ENCODE results near the gene RANBP9.

Gene RANBP9

DNA sequence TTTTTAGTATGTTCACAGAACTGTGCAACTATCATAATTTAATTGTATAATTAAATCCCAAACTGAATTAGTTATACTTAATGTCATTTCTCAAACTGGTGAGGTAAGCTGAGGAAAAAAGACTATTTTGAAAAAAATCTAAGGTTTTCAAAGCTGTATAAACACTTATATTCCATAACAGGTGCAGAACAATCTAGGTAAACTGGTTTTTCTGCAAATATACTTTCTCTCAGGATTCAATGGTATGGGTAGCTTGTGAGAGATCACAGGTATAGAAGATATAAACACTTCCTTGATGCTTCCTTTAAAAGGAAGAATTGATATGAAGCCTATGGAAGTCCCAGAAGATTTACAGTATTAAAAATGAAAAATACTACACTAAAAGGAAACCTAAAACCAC, 62.8 kb downstream of the RANBP9 start:
- no peak for DNase-seq (ENCODE audit: low read depth)

DNA sequence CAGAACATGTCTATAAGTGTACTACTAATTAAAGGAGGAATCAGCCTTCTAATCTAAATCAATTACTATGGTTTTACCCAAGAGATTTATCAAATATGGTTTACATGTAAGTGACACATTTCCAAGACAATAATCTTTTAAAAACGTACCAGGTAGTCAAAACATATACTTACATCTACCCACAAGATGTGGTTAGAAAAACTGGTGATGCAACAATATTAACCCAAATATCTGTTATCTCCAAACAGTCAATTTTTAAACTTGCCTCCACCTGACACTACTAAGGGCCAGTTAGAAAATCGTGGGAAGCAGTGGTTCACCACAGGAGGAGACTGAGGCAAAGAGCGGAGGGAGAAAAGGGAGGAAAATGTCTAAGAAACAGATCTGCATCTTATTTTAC, 68.5 kb downstream of the RANBP9 start:
- DNase-seq (ENCODE audit: low read depth), result no peak

DNA sequence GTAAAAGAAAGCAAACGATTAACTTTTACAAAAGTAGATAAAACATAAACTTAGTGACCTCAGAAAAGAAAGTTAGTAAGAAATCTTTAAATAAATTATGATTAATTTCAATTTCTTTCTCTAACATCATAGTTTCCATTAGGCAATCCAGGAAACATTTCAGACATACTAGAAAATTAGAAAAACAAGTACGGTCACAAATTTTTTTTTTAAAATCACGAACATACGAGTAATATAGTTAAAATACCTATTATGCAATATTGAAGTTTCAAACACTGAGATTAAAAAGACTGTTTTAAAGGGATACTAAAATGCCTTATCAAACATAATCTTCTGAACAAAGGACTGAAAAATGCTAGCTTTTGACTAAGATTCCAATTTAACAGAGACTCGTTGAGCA, 70.3 kb downstream of the RANBP9 start:
- DNase-seq (ENCODE audit: low read depth), result no peak

DNA sequence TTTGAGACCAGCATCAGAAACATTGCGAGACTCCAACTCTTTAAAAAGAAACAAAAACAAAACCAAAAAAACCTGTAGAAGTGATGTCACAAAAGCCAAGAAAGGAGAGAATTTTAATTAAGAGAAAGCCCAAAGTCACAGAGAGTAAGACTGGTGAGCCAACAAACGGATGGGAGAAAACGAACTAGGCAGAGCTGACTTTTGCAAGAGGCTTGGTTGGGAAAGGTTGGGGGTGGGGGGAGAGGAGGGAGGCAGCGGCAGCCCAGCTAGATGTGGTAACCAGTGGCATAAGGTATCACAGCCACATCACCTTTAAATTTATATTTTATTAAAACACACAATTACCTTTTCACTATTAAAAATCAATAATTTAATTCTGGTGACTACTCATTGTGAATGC, 73.0 kb downstream of the RANBP9 start:
- DNase-seq (ENCODE audit: low read depth), result no peak

DNA sequence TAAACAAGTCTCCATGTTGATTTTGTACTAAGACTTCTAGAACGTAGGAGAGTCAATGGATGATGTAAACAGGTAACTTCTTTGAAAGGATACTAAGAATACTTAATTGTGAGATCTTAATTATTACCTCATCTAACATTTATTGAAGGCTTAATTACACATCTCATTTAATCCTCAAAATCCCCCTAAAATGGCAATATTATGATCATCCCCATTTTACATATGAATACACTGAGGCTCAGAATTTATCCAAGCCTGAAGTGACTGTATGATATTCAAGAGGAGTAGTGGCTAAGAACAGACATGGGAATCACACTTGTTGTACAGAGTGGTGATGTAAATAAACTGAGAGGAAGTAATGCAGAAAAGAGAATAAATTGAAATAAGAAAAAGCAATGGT, 73.6 kb downstream of the RANBP9 start:
- DNase-seq (ENCODE audit: low read depth), result no peak

DNA sequence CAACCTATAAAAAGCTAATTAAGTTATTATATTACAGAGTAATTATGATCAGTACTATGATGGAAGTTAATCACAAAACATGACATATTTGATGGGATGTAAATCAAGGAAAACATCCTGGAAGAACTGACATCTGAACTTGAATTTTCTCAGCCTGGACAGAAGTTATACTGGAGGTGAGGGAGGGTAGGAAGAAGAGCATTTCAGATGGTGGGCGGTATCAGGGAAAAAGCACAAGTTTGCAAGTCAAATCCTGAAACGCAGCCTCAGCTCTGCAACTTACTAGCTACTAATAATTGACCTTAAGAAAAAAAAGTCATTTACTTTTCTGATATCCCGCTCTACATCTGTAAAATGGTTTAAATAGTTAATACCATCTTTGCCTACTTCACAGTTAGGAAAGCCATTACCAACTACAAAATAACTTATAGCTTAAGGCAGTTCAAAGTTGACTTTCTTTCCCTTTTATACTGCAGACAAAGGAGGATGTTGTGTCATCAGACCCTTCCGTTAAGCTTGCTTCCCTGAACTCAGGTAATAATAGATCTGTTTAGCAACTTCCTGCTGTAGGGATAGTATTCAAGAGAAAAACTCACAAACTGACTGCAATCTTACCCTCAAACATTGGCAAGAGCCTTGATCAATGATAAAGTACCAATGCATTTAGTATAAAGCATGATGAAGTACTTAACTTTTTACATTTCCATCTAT, 75.5 kb downstream of the RANBP9 start:
- DNase-seq (ENCODE audit: low read depth), result no peak

DNA sequence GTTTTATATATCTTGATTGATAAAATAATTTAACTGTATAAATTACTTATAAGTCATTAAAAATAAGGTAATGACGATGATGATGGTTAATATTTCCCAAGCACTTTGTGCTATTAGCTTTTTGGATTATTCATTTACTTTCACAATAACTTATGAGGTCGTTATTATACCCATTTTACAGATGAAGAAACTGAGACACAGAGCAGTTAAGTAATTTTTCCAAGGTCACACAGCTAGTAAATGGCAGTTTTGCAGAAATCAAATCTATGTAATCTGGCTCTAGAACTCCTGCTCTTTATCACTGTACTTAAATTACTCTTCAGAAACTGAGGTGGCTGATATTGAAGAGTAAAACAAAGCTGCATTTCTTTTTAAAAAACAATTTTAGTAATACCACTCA, 78.3 kb downstream of the RANBP9 start:
- DNase-seq (ENCODE audit: low read depth), result no peak

DNA sequence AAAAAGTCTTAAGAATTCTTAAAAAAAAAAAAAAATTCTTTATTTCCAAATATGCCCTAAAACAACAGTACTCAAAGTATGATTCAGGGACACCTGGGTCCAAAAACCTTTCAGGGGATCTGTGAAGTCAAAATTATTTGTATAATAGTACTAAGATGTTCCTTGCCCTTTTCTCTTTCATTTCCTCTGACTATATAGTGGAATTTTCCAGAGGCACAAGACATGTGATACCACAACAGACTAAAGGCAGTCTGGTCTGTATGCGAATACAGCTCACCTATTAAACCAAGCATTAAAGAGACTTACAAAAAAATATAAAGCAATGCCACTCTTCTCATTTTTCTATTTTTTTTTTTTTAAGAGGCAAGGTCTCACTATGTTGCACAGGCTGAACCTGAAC, 81.1 kb downstream of the RANBP9 start:
- no peak for DNase-seq (ENCODE audit: low read depth)

DNA sequence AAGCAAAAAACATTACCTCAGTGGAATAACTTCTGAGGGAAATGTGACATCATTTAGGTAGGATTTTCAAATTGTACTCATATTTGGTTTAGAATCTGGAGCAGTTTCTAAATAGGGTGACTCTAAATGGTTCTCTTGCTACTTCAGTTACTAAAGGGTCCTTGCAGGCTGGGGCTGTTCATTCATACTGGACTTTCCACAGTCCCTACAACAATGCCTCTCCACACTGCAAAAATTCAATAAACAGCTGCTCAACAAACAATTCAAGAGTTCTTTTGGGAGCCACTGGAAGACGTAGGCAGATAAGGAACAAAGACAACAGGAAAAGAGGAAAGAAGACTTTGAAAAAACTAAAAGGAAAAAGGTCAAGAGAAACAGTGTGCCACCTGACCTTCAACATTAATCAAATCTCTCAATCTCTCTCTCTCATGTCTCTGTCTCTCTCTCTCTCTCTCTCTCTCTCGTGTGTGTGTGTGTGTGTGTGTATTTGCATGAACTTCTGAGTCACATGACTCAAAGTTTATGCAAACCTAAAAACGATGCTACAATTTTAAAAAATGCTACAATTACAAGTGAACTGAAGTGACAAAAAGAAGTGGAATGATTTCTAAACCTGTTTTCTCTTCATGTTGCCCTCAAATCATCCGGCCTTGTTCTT, 82.0 kb downstream of the RANBP9 start:
- DNase-seq (ENCODE audit: low read depth), result no peak

DNA sequence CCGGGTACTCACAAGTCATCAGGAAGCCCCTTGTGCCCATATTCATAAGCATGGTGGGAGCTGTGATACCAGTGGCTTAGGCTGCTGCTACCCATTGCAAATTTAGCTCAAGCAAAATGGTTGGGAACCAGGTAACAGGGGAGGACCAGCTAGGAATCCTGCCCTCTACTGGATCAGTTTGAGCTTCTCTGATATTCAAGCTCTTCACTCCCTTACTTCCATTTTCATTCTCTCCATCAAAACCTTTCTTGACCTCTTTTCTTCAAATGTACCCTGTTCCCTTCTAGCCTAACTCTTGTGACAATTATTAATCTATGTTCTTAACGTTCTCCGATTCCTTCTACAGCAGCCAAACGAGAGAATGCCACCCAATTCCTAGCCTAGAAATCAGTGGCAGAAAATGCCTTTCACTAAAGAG, 86.8 kb downstream of the RANBP9 start:
- no peak for DNase-seq (ENCODE audit: low read depth)

DNA sequence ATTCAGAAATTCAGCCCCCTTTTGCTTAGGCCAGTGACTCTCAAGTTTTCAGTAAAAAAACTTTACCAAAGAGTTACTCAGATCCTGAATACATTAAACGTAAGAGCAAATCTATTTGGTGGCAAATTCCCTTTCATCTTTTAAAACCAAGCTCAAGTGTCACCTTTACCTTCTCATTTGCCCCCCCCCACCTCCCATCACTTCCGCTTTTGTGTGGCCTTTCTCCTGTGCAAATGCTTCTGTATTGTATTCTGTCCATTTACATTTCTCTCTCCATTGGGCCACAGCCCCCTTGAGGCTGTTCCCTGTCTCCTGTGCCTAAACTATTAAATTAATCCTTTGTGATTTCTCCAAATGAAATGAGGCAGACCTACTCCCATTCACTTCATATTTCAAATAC, 94.6 kb downstream of the RANBP9 start:
- no peak for DNase-seq (ENCODE audit: low read depth)

DNA sequence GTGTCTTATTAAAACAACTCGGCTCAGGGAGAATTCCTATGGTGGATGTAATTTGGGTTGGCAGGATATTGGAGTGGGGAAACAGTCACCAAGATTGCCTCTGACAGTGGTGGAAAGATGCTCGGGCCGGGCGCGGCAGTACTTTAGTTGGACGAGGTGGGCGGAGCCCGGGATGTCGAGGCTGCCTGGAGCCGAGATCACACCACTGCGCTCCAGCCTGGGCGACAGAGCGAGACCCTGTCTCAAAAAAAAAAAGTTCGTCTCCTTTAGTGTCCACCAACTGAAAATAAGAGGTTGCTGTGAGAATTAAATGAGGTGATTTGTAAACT, 95.9 kb downstream of the RANBP9 start:
- DNase-seq (ENCODE audit: low read depth), result no peak

DNA sequence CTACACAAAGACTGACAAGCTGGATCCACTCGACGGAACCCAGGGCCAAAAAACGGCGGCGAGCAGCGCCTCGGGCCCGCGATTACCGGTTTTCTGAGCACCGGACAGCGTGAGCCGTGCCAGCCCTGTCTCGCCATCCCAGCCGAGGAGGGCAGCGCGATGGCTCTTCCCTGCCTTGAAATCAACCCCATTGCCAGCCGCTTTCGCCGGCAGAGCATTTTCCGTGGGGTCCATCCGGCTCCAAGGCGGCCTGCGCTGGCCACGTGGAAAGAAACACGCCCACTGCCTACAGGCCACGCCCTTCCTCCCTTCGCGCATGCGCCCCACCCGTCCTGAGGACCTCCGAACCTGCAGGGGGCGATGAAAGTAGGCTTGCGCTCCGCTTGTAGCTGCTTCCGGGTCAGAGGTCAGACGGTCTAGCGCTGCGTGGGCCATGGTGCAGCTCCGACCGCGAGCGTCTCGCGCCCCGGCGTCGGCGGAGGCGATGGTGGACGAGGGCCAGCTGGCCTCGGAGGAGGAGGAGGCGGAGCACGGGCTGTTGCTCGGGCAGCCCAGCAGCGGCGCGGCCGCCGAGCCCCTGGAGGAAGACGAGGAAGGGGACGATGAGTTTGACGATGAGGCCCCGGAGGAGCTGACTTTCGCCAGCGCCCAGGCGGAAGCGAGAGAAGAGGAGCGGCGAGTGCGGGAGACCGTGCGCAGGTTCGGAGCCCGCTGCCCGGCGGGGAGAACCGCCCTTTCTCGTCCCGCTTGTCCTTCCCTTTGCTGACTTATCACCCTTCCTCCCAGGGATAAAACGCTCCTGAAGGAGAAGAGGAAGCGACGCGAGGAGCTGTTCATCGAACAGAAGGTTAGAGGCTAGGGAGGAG, 96.5 kb downstream of the RANBP9 start, which contains the start of gene NOL7:
NOL7 (plus strand) TSS at position 410 of the 866 bp plus-strand sequence; CDS start at position 434, 24 bp downstream.
- DNase-seq (ENCODE audit: low read depth), result peak; percentile 95

DNA sequence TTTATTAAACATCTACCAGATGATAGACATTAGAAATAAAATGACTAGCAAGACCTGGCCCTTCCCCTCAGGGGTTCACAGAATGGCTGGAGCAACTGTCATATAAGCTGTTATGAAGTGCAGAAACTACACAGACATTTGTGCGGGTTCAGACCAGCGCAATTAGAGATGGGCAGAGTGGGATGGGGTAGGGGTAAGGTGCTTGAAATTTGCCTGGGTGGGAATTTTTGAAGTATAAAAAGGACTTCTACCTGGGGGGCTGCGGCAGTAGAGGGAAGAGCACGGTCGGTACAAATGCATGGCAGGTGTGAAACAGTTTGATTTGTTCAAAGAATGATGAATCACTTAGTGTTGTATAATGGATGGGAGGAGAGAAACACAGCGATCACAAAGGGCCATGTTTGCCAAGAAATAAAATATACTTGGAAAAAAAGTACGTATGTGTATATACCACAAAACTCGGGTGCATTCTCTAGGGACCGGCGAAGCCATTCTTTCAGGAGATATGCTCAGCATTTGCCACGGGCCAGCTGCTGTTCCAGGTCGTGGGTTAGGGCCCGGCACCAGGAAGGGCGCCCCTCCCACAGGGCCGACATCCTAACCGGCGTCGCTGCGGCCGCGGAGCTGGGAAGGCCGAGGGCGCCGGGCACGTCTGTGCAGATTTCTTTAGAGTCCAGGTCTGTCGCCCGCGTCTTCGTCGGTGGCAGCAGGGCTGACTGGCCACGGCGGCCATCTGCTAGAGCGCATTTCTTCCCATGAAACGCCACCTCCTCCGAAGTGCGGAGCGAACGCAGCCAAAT, 97.3 kb downstream of the RANBP9 start:
- no peak for DNase-seq (ENCODE audit: low read depth)

DNA sequence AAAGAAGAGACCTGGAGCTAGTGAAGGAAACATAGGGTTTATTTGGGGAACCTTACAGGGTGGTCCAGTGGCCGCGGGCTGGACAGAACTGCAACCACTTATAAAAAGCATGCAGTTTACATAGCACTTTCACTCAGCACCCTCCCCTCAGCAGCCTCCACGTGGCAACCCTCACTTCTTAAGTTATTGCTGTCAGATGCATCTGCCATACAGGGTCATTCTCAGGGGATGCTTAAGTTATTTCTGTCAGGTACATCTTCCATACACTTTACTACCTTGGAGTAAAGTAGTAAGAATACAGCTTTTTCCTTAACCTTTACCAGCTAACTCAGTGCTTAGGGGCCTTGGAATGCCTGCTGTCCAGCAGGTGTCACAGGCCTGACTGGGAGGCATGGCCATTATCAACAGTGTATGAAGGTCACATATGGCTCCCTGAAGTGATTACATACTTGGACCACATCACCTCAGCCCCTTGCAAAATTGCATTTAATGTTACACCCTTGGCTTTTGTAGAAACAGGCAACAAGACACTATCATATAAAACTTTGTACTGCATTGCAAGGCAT, 98.5 kb downstream of the RANBP9 start:
- DNase-seq (ENCODE audit: low read depth), result no peak

DNA sequence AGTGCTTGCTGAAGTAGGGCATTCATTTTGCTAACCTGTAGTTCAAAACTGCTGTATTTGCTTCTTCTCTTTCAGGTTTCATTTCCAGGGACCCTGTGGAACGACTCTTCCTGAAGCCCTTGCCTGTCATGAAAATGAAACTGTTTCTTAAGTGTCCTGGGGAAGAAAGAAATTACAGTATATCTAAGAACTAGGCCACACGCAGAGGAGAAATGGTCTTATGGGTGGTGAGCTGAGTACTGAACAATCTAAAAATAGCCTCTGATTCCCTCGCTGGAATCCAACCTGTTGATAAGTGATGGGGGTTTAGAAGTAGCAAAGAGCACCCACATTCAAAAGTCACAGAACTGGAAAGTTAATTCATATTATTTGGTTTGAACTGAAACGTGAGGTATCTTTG, 99.9 kb downstream of the RANBP9 start:
- DNase-seq (ENCODE audit: low read depth), result no peak

DNA sequence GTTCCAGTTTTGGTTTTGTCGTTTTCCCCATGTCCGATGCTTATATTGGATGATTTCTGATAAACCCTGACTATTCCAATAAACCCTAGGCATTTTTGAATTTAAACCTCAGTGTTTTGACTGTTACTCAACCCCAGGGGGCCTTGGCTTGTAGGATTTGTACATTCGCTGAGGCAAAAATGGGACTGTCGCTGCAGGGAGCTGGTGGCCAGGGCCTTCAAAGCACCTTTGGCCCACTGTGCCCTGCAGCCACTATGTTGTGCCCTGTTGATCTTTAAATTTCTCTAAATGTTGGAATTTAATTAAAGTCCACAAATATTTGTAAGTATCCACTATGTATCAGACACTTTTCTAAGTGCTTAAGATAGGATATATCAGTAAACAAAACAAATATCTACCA, 106.0 kb downstream of the RANBP9 start:
- no peak for DNase-seq (ENCODE audit: low read depth)

DNA sequence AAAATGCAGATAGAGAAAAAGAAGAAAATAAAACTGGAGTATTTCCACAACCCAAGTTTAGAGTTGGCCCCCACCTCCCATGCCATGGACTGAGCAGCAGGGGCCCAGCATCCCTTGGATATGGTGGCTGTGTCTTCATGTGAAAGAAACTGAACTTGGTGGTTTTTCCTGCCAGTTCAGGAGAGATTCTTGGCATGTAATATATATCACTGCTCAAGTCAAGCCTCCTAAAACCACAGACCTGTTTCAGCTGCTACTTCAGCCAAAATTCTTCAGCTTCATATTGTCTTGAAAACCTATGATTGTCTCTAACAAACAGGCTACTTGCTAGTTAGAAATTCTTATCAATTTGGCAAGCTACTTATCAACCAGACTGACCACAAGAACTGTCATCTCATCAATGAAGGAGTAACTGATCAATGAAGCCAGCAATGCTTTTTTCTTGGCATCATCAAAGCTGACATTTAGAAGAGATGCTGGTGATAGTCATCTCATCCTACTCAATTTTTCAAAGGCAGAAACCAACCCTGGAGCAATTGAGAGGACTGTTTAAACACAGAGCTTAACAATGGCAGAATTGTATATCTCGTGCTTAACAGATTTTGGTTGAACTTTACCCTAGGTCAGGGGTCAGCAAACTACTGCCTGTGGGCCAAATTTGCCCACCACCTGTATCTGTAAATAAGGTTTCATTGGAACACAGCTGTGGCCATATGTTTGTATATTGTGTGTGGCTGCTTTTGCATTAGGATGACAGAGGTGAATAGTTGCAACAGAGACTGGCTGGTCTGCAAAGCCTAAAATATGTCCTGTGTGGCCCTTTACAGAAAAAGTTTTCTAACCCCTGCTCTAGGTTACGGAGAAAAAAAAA, 106.9 kb downstream of the RANBP9 start:
- DNase-seq (ENCODE audit: low read depth), result no peak

DNA sequence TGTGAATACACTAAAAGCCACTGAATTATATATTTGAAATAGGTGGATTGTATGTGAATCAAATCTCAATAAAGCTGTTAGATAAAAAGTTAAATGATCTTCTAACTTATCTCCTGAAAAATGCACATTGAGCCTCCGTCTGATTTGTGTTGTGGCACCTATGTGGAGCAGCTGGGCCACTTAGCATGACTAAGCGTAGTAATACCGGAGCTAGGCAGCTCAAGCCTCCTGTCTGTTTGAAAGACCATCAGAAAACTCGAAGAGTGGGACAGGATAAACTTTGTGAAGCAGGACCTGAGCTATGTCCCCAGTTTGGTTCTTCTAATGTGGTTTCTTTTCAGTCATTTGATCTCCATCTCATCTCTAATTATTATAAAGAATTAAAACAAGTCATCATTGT, 107.5 kb downstream of the RANBP9 start:
- no peak for DNase-seq (ENCODE audit: low read depth)

DNA sequence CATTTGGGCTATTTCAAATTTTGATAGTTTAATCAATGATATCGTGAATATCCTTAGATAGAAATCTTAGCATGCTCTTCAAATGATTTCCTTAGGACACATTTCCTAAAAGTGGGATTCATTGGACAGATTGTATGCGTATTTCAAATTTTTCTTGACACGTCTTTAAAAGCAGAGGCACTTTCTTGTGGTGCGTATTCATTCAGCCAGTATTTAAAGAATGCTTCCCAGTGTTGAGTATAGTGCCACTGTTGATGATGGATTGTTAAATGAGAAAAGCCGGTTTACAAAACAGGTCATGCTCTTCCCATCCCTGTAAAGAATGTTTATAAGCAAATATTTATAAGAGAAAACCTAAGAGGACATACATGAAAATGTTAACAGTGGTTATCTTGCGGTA, 111.6 kb downstream of the RANBP9 start:
- no peak for DNase-seq (ENCODE audit: low read depth)

DNA sequence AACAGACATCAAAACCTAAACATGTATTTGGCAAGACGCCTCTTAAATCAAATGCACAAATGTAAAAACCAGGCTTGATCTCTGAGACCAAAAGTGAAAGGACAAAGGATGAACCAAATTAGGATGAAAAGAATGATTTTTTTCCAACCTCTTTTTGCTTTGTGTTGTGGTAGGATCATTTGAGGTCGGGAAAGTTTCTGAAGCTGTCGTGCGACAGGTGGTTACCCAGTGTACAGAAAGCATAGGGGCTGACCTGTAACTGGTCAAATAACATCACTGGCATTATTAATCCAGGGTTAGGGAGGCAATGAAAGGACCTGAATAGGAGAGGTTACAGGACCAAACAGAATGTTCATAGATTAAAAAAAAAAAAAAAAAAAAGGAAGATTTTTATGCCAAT, 114.6 kb downstream of the RANBP9 start:
- no peak for DNase-seq (ENCODE audit: low read depth)

All from non-pigmented ciliary epithelial cell (primary cell).